CD14-positive monocyte (primary cell): Measurements from ENCODE around the gene PDGFB. TPM values are rescaled to one million over a fixed set of nuclear protein-coding genes. Genes with fewer than 3 reads are reported as not detected.

Experiments used
- DNase-seq, 3 donors: peaks; one replicate each; pipeline ENCODE4 v3.0.0-alpha.2; 2011 to 2022
- H2AFZ ChIP-seq: 2 replicates; pipeline ENCODE4 v1.6.0; 2012; ENCODE audit warnings: mild to moderate bottlenecking, low read depth, low read length, inconsistent platforms; ENCODE audit not compliant: insufficient read depth, poor library complexity, severe bottlenecking
- H3K27ac ChIP-seq, 2 donors: 1 replicate in 1 of 2; 2 replicates in 1 of 2; pipeline ENCODE4 v1.5.1; 2012 to 2013; ENCODE audit warnings: low read length in 2 of 2, control low read depth in 1 of 2, inconsistent platforms in 1 of 2, low read depth in 1 of 2, mild to moderate bottlenecking in 1 of 2
- H3K27me3 ChIP-seq, 2 donors: one replicate each; pipeline versions ENCODE4 v1.6.0 to v1.6.1; 2011 to 2013; ENCODE audit warnings: low read length in 2 of 2; ENCODE audit not compliant: control insufficient read depth in 2 of 2, insufficient read depth in 2 of 2
- H3K36me3 ChIP-seq, 2 donors: replicated peaks in 1 of 2; 1 replicate in 1 of 2; 2 replicates in 1 of 2; pipeline versions ENCODE4 v1.5.1 to v1.6.1; 2012 to 2013; ENCODE audit warnings: low read length in 2 of 2, control low read depth in 1 of 2, inconsistent platforms in 1 of 2, mild to moderate bottlenecking in 1 of 2; ENCODE audit not compliant: insufficient read depth in 2 of 2, control insufficient read depth in 1 of 2
- H3K4me1 ChIP-seq, 2 donors: 1 replicate in 1 of 2; 2 replicates in 1 of 2; pipeline versions ENCODE4 v1.5.1 to v1.6.1; 2012 to 2013; ENCODE audit warnings: low read length in 2 of 2, control low read depth in 1 of 2, inconsistent platforms in 1 of 2, mild to moderate bottlenecking in 1 of 2, moderate library complexity in 1 of 2; ENCODE audit not compliant: insufficient read depth in 2 of 2, control insufficient read depth in 1 of 2
- H3K4me2 ChIP-seq: replicated peaks from 2 replicates; pipeline ENCODE3; 2012; ENCODE audit warnings: low read length, moderate library complexity, mild to moderate bottlenecking; ENCODE audit not compliant: poor library complexity, severe bottlenecking; ENCODE audit errors: extremely low read depth
- H3K4me3 ChIP-seq, 3 experiments: fragments of 200-600 bp in 1 of 3; sonication (generic) in 1 of 3; replicated peaks in 1 of 3; 1 replicate in 2 of 3; 2 replicates in 1 of 3; pipeline ENCODE4 v1.5.1; 2011 to 2013; ENCODE audit warnings: low read length in 3 of 3, mild to moderate bottlenecking in 3 of 3, control low read depth in 2 of 3, low read depth in 2 of 3, inconsistent platforms in 1 of 3, moderate library complexity in 1 of 3
- H3K79me2 ChIP-seq: 2 replicates; pipeline ENCODE4 v1.6.0; 2012; ENCODE audit warnings: mild to moderate bottlenecking, control low read depth, inconsistent platforms, low read length, moderate library complexity; ENCODE audit not compliant: insufficient read depth
- H3K9ac ChIP-seq: 2 replicates; pipeline ENCODE4 v1.6.0; 2017; ENCODE audit warnings: low read length, mild to moderate bottlenecking; ENCODE audit not compliant: insufficient read depth, poor library complexity, severe bottlenecking
- H3K9me3 ChIP-seq, 2 donors: replicated peaks in 1 of 2; 1 replicate in 1 of 2; 2 replicates in 1 of 2; pipeline versions ENCODE4 v1.5.1 to v1.6.1; 2012 to 2013; ENCODE audit warnings: low read length in 2 of 2, control low read depth in 1 of 2; ENCODE audit not compliant: control insufficient read depth in 1 of 2, insufficient read depth in 1 of 2
- H4K20me1 ChIP-seq: 2 replicates; pipeline ENCODE4 v1.6.0; 2012; ENCODE audit warnings: mild to moderate bottlenecking, low read length, control low read depth, moderate library complexity; ENCODE audit not compliant: insufficient read depth
- H3K27ac Mint-ChIP-seq, 7 donors: one replicate each; pipeline ENCODE4 v1.8.0; 2020; ENCODE audit warnings: mild to moderate bottlenecking in 7 of 7, mixed read lengths in 7 of 7, moderate library complexity in 6 of 7, inconsistent platforms in 2 of 7
- H3K27me3 Mint-ChIP-seq, 3 donors: one replicate each; pipeline ENCODE4 v1.8.0; 2021 to 2022; ENCODE audit warnings: low read depth in 3 of 3, mild to moderate bottlenecking in 3 of 3, mixed read lengths in 3 of 3, moderate library complexity in 3 of 3, inconsistent platforms in 1 of 3
- H3K36me3 Mint-ChIP-seq, 2 donors: one replicate each; pipeline ENCODE4 v1.8.0; 2020; ENCODE audit warnings: mixed read lengths in 2 of 2, inconsistent platforms in 1 of 2, mild to moderate bottlenecking in 1 of 2
- H3K4me1 Mint-ChIP-seq: one replicate; pipeline ENCODE4 v1.8.0; 2020; ENCODE audit warnings: mild to moderate bottlenecking, mixed read lengths
- H3K4me3 Mint-ChIP-seq, 2 donors: one replicate each; pipeline ENCODE4 v1.8.0; 2020; ENCODE audit warnings: mild to moderate bottlenecking in 2 of 2, mixed read lengths in 2 of 2, moderate library complexity in 1 of 2
- H3K9me3 Mint-ChIP-seq, 7 donors: one replicate each; pipeline ENCODE4 v1.8.0; 2020 to 2022; ENCODE audit warnings: mixed read lengths in 7 of 7, mild to moderate bottlenecking in 6 of 7, moderate library complexity in 6 of 7, inconsistent platforms in 2 of 7
- CTCF ChIP-seq: fragments of 200-600 bp; IDR thresholded peaks from one replicate; pipeline ENCODE4 v1.8.0; 2022; ENCODE audit warnings: antibody characterized with exemption, mild to moderate bottlenecking
- WGBS: methylation state at CpG from one replicate; pipeline ENCODE4 v1.1.5; 2013; ENCODE audit warnings: missing lambda C conversion rate; ENCODE audit not compliant: insufficient coverage; 5-methylcytosine and 5-hydroxymethylcytosine counted together
- intact Hi-C, 2 donors: fragments of 100-400 bp; cut with micrococcal nuclease; formaldehyde crosslinking; loops; one replicate each; pipeline versions ENCODE4 v1.15.0 to v1.15.1; 2023
- polyA plus RNA-seq, 3 donors: library from polyadenylated mRNA; depleted of rRNA in 1 of 3; unstranded in 2 of 3; stranded (reverse) in 1 of 3; fragments of 300-500 nt in 2 of 3; fragments of >200 nt in 1 of 3; fragmentation: Illumina TruSeq in 2 of 3; gene quantifications; 1 replicate in 2 of 3; 2 replicates in 1 of 3; pipeline ENCODE4 v1.2.3, GENCODE V29; 2012 to 2021

PDGFB gene
- polyA plus RNA-seq, 3 donors, result 0.15 TPM; not detected in 2

GRCh38 chr22:39179401-39179827 lies 65.4 kb downstream of the PDGFB start:
- 86% methylated on average over 5 of the region's 6 CpGs for whole genome bisulfite sequencing
- no peak overlapping the region for H3K4me3 Mint-ChIP-seq

More at GRCh38 chr22:39179401-39179827, 65.4 kb downstream of the PDGFB start:
- peaks cover 5 to 12% of the 10 kb centered on the region in 2 donors for H3K9me3 ChIP-seq
- peaks cover 4 to 10% (median 8%) of the 10 kb centered on the region in 7 donors for H3K9me3 Mint-ChIP-seq
- H3K4me2 ChIP-seq, result no peak overlapping the region
- no peak for DNase-seq
- no peaks in the 10 kb centered on the region for H3K79me2 ChIP-seq
- no peak overlapping the region for H3K9ac ChIP-seq
- no peaks in the 10 kb centered on the region for H4K20me1 ChIP-seq
- no peak overlapping the region for H3K27ac Mint-ChIP-seq
- H3K4me1 Mint-ChIP-seq, result peaks cover 11% of the 10 kb centered on the region
- TF ChIP-seq CTCF, result no peak
- intact Hi-C loops, result no loop called here
- H3K36me3 ChIP-seq, result no peaks in the 10 kb centered on the region
- H3K27me3 Mint-ChIP-seq, result peaks cover 12 to 17% (median 13%) of the 10 kb centered on the region in 3 donors
- peaks cover 5 to 7% of the 10 kb centered on the region in 2 donors for H3K4me1 ChIP-seq
- H3K27me3 ChIP-seq, result no peaks in the 10 kb centered on the region
- H3K36me3 Mint-ChIP-seq, result no peaks in the 10 kb centered on the region
- no peak overlapping the region for H2AFZ ChIP-seq
- H3K27ac ChIP-seq, result no peak overlapping the region
- H3K4me3 ChIP-seq, result no peak overlapping the region
